GM19099 (cell line): ENCODE measurements around the gene ZFHX3.

ENCODE experiments used
- POLR2A ChIP-seq: IDR thresholded peaks from 3 replicates; pipeline ENCODE4 v1.6.1; 2011; ENCODE audit warnings: low read depth; ENCODE audit not compliant: insufficient read length; ENCODE audit errors: extremely low read depth

Gene ZFHX3

GRCh38 chr16:72787514-72788268, 260.2 kb downstream of the ZFHX3 start:
- no peak for TF ChIP-seq POLR2A

GRCh38 chr16:72787130-72787513, 260.8 kb downstream of the ZFHX3 start:
- TF ChIP-seq POLR2A: no peak

GRCh38 chr16:72786606-72787005, 261.3 kb downstream of the ZFHX3 start:
- no peak for TF ChIP-seq POLR2A

DNA sequence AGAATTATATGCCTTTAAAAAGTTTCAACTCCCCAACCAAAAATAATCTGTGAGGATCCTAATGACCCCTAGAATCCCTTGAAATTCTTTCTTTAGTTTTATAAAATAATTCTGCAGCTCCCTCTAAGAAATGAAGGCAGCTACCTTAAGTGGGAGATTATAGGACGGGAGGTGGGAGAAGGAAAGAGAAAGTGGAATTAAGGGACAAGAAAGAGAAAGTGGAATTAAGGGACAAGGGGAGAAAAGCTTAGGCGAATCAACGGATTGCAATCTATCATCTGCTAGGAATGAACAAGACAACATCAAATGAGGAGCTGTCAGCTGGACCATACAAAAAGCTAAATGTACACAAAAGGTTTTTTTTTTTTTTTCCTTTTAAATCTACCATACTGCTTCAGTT, 262.0 kb downstream of the ZFHX3 start:
- TF ChIP-seq POLR2A: no peak

DNA sequence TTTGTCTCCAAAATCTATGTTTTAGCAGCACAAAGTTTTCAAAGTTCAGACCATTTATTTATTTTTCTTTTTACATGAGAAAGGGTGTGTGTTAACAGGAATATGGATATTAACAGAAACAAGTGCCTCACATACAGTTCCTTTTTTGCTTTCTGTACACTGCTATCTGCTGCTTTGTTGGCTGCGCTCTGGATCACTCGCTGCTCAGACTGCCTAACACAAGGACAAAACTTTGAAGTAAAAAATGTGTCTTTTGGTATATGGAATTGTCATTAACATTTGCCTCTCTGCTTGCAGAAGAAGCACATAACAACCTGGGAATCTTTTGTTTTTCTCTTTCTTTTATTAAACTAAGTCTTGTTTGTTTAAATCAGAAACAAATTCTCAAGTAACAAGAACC, 262.8 kb downstream of the ZFHX3 start:
- TF ChIP-seq POLR2A: no peak

- TF ChIP-seq POLR2A: no peak
Observed at GRCh38 chr16:72783716-72784318, 264.1 kb downstream of the ZFHX3 start.

- TF ChIP-seq POLR2A: no peak
Observed at GRCh38 chr16:72769876-72770275, 278.1 kb downstream of the ZFHX3 start.

DNA sequence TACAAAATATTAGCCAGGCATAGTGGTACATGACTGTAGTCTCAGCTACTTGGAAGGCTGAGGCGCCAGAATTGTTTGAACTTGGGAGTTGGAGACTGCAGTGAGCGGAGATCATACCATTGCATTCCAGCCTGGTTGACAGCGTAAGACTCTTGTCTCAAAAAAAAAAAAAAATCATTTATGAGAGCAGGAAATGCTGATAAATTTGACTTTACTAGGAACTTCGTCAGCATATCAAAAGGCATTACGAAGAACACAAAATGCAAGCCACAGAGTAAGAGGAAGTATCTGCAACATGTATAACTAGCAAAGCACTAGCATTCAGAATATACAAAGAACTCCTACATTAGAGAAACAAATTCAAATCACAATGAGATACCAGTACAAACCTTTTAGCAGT, 279.3 kb downstream of the ZFHX3 start:
- TF ChIP-seq POLR2A: no peak

DNA sequence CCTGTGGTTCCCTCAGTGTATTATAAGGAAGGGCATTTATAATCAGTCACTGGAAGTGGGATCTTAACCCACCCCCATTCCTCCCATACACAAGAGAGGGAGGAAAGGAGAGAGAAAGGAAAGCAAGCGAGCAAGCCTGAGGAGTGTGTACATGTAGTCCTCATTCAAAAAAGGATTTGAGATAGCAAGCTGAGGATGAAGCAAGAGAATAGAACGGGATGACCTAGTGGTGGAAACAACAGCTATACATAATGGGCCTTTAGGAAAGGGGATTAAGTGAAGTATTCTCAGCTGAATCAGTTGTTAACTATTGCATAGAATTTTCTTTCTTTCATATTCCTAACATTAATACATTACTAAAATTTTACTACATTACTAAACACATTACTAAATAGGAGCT, 281.4 kb downstream of the ZFHX3 start:
- no peak for TF ChIP-seq POLR2A

DNA sequence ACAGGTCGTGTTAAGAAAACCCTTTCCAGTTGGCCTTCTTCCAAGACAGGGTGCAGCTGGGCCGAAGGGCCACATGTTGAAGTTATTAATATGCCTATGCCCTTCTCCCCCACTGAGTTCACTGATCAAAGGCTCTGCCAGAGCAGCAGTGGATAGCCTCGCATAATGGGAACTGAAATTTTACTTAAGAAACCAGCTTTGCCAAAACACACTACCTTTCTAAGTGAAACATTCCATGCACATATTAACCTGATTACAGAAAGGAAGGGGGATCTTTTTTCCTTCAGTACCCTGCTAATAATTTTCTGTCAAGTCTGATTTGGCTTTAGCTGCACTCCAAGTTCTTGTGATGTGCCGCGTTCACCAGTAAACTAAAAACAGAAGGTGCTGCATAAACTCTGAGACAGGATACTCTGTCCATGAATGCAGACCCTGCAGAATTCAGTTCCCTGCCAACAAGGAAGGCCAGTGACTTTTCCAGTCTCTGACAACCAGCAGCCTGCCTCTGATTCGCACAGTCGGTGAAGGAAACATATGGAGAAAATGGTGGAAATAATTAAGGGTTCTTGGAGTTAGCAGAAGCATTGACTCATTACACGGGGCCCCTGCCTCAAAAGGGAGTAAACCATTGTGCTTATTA, 283.8 kb downstream of the ZFHX3 start:
- TF ChIP-seq POLR2A: no peak

- TF ChIP-seq POLR2A: no peak
Observed at GRCh38 chr16:72760581-72760980, 287.3 kb downstream of the ZFHX3 start.

- TF ChIP-seq POLR2A: no peak
Observed at GRCh38 chr16:72753881-72754280, 294.0 kb downstream of the ZFHX3 start.

GRCh38 chr16:72752004-72752695, 295.8 kb downstream of the ZFHX3 start:
- no peak for TF ChIP-seq POLR2A

GRCh38 chr16:72751076-72751475, 296.9 kb downstream of the ZFHX3 start:
- no peak for TF ChIP-seq POLR2A

- no peak for TF ChIP-seq POLR2A
Observed at GRCh38 chr16:72749091-72749490, 298.8 kb downstream of the ZFHX3 start.

DNA sequence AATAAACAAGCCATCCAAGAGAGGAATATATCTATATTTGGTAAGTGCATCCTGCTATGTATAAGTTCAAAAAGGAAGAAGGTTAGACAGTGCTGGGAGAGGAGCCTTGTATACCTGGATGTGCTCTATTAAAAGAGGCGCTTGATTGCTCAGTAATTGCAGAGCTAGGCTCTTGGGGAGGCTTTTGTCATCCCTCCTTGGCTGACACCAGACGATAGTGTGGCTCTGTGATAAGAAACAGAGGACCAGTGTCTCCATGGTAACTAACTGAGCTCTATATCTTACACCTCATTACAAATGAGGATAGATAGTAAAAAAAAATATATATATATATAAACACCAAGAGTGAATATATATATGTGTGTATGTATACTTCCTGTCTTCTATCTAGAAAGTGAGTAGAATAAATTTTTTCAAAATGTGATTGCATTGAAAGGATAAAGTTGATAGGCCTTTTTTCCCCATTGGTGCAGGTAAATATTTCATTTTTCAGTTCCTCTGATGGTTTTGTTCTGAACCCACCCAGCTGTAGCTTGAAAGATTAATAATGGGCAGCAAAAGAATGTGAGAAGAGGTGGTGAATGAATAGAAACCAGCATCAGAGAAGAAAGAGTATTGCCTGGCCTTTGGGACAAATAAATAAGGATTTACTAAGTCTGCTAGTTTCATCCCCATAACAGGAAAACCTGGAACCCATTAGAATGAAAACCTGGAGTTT, 303.7 kb downstream of the ZFHX3 start:
- no peak for TF ChIP-seq POLR2A
